ENCODE data around the gene SLC9A1. TPM values are rescaled to one million over a fixed set of nuclear protein-coding genes. Genes with fewer than 3 reads are reported as not detected.

Gene SLC9A1
- total RNA-seq (2014; rRNA removed; shearing (Covaris generic)): 4.6 and 7.7 TPM in 2 replicates

GRCh38 chr1:27154991-27155781, at the start of gene SLC9A1:
Gene SLC9A1, minus strand, starts transcription at chr1:27155125. Its CDS starts 791 bp downstream, at chr1:27154334.

Other genes starting within 250 kb of the SLC9A1 start
- gene NR0B2, start 241.2 kb downstream of the SLC9A1 start, total RNA-seq (2014; rRNA removed; shearing (Covaris generic)): not detected in 2 replicates
- gene NUDC, start 233.4 kb downstream of the SLC9A1 start, total RNA-seq (2014; rRNA removed; shearing (Covaris generic)): 139 and 147 TPM in 2 replicates
- gene KDF1, start 194.7 kb downstream of the SLC9A1 start, total RNA-seq (2014; rRNA removed; shearing (Covaris generic)): not detected in 2 replicates
- 49.2 and 52.2 TPM in 2 replicates for gene TRNP1, start 161.4 kb downstream of the SLC9A1 start, total RNA-seq (2014; rRNA removed; shearing (Covaris generic))
- gene TENT5B, start 142.3 kb downstream of the SLC9A1 start, total RNA-seq (2014; rRNA removed; shearing (Covaris generic)): 31.2 and 41.0 TPM in 2 replicates
- gene WDTC1, start 79.5 kb upstream of the SLC9A1 start, total RNA-seq (2014; rRNA removed; shearing (Covaris generic)): 17.9 and 18.5 TPM in 2 replicates
- 43.9 and 45.3 TPM in 2 replicates for gene TMEM222, start 167.0 kb upstream of the SLC9A1 start, total RNA-seq (2014; rRNA removed; shearing (Covaris generic))
- 3.1 and 4.5 TPM in 2 replicates for gene SYTL1, start 186.9 kb upstream of the SLC9A1 start, total RNA-seq (2014; rRNA removed; shearing (Covaris generic))
- gene MAP3K6, start 211.8 kb upstream of the SLC9A1 start, total RNA-seq (2014; rRNA removed; shearing (Covaris generic)): 22.8 and 26.2 TPM in 2 replicates
- not detected in 2 replicates for gene FCN3, start 219.7 kb upstream of the SLC9A1 start, total RNA-seq (2014; rRNA removed; shearing (Covaris generic))
- not detected in 2 replicates for gene CD164L2, start 228.2 kb upstream of the SLC9A1 start, total RNA-seq (2014; rRNA removed; shearing (Covaris generic))
- gene GPR3, start 237.5 kb upstream of the SLC9A1 start, total RNA-seq (2014; rRNA removed; shearing (Covaris generic)): 7.2 and 9.1 TPM in 2 replicates